Caki2 (cell line): ENCODE results near the gene OR4F15. TPM values are rescaled to one million over a fixed set of nuclear protein-coding genes. Genes with fewer than 3 reads are reported as not detected.

Source experiments
- total RNA-seq: library from RNA; depleted of rRNA; stranded (reverse); fragments of >200 nt; shearing (Covaris generic); gene quantifications from 2 replicates; pipeline ENCODE4 v1.2.3, GENCODE V29; 2014; ENCODE audit warnings: low replicate concordance; rRNA removed

The OR4F15 gene
- total RNA-seq, 1 experiment from 2014 or later = not detected

Other genes with a start within 250 kb of the OR4F15 start
- 13.3 and 25.7 TPM in 2 replicates for gene TM2D3, start 159.8 kb upstream of the OR4F15 start, total RNA-seq
- gene TARS3, start 87.7 kb upstream of the OR4F15 start, total RNA-seq = 17.6 and 20.8 TPM in 2 replicates
- gene OR4F6, start 8.7 kb upstream of the OR4F15 start, total RNA-seq = not detected in 2 replicates